Stimulated activated CD4-positive, alpha-beta T cell treated with anti-CD3 and anti-CD28 coated beads, Interleukin-4, amount 100 ng/mL, for 48 hours (primary cell): ENCODE measurements around the gene ZMYND19.
"Not testable (repeated sequence)": the region's sequence is repeated elsewhere in the genome, so short reads cannot be mapped to it uniquely, and the experiment has no call there.

Source experiments
- DNase-seq, 2 donors: peaks; one replicate each; pipeline ENCODE4 v3.0.0-alpha.2; 2020; ENCODE audit warnings: low read depth in 2 of 2

Gene ZMYND19

GRCh38 chr9:137588891-137589290 lies 1.4 kb downstream of the ZMYND19 start:
- DNase-seq = no peak

DNA sequence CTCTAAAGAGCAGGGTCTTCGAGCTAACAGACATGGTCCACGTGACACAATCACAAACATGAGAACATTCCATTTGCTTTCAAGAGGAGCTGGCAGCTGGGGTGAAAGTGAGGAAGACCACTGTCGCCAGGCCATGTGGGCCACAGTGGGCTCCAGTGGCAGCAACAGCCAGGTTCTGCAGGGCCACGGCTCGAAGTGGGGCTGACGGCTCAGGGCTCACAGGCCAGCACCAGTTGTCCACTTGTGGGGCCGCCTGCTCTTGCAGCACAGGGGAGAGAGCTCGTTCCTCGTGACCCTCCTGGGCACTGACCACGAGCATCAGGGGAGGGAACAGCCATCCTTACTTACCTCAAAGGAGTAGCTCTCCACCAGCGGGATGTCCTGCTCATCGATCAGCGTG lies 2.0 kb downstream of the ZMYND19 start:
- DNase-seq = no peak

GRCh38 chr9:137586854-137587253 lies 3.5 kb downstream of the ZMYND19 start:
- DNase-seq = no peak

DNA sequence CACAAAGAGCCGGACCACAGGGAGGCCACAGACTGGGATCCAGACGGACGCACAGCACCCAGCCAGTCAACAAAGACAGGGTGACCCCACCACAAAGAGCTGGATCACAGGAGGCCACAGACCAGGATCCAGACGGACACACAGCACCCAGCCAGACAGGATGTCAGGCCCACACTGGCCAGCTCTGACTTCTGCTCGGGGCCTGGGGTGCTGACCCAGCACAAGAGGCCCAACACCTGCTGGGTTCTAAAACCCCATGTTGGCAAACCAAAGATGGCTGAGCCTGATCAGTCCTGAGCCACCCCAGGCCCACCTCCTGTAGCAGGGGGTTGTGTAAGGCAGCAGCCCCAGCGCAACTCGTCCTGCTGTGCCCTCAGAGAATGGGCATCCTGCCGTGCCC lies 6.4 kb downstream of the ZMYND19 start:
- DNase-seq = no peak

DNA sequence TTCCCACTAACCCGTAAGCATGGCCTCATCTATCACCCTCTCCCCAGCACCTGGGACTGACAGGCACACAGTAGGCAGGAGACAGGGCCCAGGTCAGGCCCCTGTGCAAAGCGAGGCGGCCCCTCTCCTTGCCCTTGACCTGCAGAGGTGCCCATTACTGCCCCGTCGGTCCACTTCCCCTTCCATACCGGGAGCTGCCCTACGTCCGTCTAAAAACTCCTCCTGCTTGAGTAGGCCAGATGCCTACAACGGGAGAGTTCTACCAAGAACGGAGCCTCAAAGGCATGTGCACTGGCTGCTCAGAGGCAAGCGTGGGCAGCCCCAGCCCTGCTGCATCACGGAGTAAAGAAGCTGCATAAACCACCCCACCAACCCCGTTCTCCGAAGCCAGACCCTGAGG lies 7.0 kb downstream of the ZMYND19 start:
- DNase-seq = no peak

GRCh38 chr9:137582286-137582860 lies 7.9 kb downstream of the ZMYND19 start:
- DNase-seq = no peak

GRCh38 chr9:137581361-137582285 lies 8.7 kb downstream of the ZMYND19 start:
- DNase-seq = no peak

- no peak for DNase-seq
Measured at GRCh38 chr9:137580954-137581322, 9.4 kb downstream of the ZMYND19 start.

GRCh38 chr9:137580209-137580953 lies 9.9 kb downstream of the ZMYND19 start:
- DNase-seq = no peak

DNA sequence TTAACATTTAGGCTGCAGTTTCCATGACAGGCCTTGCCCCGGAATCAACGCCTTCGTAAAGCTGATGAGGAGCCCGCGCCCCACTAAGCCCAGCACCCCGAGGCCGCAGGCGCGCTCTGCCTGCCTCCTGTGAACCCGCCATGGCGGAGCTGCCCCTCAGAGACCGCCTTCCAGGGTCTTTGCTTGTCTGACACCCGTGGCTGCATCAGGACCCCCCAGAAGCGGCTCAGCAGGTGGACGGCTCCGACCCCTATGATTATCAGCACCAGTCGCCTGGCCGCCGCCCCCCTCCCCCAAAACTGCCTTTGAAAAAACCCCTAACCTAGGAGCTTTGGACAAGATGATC lies 11.1 kb downstream of the ZMYND19 start:
- DNase-seq = no peak

- peak; percentile 94 to 96 for DNase-seq
Measured at GRCh38 chr9:137578518-137579258, 11.6 kb downstream of the ZMYND19 start, which contains the start of gene DPH7. Gene DPH7, minus strand, starts transcription at chr9:137578925. Its CDS starts 148 bp downstream, at chr9:137578777.

GRCh38 chr9:137575716-137576411 lies 14.4 kb downstream of the ZMYND19 start:
- no peak for DNase-seq

DNA sequence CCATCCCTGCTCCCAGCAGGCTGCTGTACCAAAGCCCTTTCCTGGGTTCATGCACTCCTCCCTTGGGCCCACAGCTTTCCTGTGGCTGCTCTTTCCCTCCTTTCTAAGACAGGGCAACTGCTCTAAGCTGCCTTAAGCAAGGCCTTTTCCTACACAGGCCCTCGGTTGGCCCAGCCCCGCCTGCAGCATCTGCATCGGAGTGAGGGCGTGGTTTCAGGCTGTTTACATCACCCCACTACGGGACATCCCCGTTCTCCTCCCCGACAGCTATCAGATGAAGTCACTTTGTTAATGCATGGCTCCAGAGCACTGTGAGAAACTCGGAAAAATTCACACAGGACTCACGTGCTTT lies 15.0 kb downstream of the ZMYND19 start:
- no peak for DNase-seq

GRCh38 chr9:137574192-137574591 lies 16.1 kb downstream of the ZMYND19 start:
- DNase-seq = no peak

DNA sequence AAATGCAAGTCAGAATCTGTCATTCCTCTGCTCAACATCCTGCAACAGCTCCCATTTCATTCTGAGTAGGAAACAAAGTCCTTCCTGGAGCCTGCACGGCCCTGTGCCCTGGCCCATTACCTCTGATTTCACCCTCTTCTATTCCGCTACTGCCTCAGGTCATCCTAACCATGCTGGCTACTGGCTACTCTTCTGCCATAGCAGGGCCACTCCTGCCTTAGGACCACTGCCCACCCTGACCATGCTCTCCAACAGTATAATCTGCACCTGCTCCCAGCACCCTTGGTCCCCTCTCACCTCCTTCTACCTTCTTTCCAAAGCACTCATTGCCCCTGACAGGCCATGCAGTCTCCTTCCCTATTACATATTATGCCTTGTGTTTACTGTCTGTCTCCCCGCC lies 19.7 kb downstream of the ZMYND19 start:
- no peak for DNase-seq

GRCh38 chr9:137569609-137570203 lies 20.6 kb downstream of the ZMYND19 start:
- DNase-seq = no peak

DNA sequence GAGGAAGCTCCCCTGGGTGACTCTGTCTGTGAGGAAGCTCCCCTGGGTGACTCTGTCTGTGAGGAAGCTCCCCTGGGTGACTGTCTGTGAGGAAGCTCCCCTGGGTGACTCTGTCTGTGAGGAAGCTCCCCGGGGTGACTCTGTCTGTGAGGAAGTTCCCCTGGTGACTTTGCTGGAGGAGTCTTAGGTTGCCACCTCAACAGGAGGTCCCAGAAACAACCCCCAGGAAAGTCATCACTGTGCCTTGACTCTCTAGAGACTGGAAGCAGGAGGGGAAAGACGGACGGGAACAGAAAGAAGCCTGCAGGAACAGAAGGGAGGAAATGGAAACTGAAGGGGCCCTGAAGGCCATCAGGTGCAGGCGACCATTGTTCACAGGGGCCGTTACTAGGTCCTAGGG lies 21.9 kb downstream of the ZMYND19 start:
- DNase-seq = not testable (repeated sequence)

- no peak for DNase-seq
Measured at GRCh38 chr9:137564817-137565411, 25.4 kb downstream of the ZMYND19 start.

- DNase-seq = no peak
Measured at GRCh38 chr9:137564134-137564533, 26.2 kb downstream of the ZMYND19 start.

GRCh38 chr9:137558127-137558526 lies 32.2 kb downstream of the ZMYND19 start:
- DNase-seq = no peak
